ENCODE measurements around the gene MYCT1.
"Not testable (repeated sequence)": the region's sequence is repeated elsewhere in the genome, so short reads cannot be mapped to it uniquely, and the experiment has no call there.

Gene MYCT1

GRCh38 chr6:152697634-152698033 is at the start of gene MYCT1:
Gene MYCT1 (plus strand): TSS chr6:152697897. CDS start chr6:152697903, 6 bp downstream.
- DNase-seq = no peak

DNA sequence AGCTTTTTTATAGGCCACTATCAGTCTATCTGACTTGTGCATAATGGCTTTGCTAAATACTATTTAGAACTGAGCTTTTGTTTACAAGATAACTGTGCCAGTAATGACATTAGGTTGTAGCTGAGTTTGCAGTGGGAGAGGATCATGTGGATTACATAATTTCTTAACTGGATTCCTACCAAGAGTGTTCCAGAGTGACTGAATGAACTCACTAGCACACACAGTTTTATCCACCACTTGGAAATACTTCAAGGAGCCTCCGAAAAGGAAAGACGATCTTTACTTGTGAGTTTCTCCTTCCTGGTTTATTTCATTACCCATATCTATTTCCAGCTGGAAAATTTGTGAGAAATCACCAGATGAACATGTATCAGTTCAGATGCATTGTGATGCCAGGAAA is 49.6 kb upstream of the MYCT1 start:
- DNase-seq = no peak

DNA sequence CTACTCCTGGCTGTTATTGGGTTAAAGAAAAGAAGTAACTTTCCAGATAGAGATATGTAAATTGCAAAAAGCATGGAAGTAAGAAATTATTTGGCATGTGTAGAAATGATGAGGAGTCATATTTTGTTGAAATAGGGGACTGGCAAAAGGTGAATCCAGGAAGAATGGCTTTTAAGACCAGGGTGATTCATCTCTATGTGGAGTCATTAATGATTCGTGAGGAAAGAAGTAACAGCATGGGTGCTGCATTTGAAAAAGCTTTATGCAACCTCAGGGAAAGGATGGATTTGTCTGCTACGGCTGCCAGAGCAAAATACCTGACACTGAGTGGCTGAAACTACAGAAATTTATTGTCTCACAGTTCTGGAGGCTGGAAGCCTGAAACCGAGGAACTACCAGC is 45.7 kb upstream of the MYCT1 start:
- no peak for DNase-seq

DNA sequence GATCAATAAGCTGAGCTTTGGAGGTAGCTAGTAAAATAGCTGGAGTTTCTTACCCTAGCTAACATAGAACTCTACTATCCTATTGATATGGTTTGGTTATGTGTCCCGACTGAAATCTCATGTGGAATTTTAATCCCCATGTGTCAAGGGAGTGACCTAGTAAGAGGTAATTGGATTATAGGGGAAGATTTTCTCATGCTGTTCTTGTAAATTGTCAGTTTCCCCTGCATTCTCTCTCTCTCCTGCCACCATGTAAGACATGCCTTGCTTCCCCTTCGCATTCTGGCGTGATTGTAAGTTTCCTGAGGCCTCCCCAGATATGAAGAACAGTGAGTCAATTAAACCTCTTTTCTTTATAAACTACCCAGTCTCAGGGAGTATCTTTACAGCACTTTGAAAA is 35.9 kb upstream of the MYCT1 start:
- no peak for DNase-seq

GRCh38 chr6:152669895-152670294 is 27.8 kb upstream of the MYCT1 start:
- DNase-seq = no peak

DNA sequence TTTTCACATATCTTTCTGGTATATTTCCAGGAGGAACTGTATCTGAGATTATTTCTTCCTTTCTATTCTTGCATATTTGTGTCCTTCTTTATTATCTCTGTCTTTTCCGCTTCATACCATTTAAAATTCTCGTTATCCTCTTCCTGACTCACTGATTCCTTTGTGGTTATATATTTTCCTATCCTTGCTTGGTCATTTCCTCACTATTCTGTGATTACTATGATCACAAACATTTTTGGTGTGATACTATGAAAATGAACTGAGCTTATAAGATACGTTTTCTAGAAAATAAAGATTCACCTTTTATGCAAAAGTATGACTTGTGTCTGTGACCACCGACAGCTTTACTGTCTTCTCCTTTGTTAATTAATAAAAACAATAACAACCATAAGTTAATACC is 26.5 kb upstream of the MYCT1 start:
- no peak for DNase-seq

GRCh38 chr6:152673236-152673635 is 24.5 kb upstream of the MYCT1 start:
- no peak for DNase-seq

DNA sequence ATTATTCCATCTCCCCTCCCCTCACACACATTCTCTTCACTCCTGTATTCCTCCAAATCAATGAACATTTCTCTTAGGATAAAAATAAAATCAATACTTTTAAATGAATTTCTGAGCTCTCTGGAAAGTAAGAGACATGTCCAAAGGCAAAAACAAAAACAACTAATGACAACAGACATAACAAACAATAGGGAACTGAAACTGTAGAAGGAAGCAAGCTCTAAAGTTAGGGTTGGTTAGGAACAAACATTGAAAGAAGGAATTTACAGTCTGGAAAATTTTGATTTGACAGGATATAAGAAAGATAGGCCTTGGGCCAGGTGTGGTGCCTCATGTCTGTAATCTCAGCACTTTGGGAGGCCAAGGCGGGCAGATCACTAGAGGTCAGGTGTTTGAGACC is 17.5 kb upstream of the MYCT1 start:
- no peak for DNase-seq

DNA sequence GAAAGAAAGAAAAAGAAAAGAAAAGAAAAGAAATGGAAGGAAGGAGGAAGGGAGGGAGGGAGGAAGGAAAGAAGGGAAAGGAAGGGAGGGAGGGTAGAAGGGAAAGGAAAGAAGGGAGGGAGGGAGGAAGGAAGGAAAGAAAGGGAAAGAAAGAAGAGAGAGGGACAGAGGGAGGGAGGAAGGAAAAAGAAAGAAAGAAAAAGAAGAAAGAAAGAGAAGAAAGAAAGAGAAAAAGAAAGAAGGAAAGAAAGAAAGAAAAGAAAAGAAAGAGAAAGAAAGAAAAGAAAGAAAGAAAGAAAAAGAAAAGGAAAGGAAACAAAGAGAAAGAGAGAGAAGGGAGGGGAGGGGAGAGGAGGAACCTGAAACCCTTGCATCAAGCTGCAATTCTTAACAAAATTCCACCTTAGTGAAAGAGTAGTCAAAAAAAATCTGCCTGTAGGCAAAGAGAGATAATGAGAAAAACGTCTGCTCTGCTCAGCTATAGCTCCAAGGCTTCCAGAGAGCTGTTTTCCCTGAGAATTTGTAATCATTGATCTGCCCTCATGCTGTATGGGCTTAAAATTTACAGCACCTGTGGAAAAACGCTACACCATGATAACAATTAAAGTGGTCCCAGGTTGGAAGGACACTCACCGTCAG is 16.7 kb upstream of the MYCT1 start:
- DNase-seq = no peak

DNA sequence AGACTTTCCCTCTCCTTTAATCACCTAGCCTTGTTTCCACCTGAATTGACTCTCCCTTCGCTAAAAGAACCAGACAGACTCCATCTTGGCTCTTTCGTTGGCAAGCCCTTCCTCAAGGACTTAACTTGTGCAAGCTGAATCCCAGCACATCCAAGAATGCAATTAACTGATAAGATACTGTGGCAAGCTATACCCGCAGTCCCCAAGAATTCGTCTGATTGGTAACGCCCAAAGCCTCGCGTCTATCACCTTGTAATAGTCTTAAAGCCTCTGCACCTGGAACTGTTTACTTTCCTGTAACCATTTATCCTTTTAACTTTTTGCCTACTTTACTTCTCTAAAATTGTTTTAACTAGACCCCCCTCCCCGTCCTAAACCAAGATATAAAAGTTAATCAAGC is 15.6 kb upstream of the MYCT1 start:
- no peak for DNase-seq

GRCh38 chr6:152682935-152683334 is 14.8 kb upstream of the MYCT1 start:
- not testable (repeated sequence) for DNase-seq

GRCh38 chr6:152685819-152686218 is 11.9 kb upstream of the MYCT1 start:
- no peak for DNase-seq

GRCh38 chr6:152695372-152696045 is 2.2 kb upstream of the MYCT1 start:
- no peak for DNase-seq

- no peak for DNase-seq
Observed at GRCh38 chr6:152696522-152696921, 1.2 kb upstream of the MYCT1 start.

- DNase-seq = no peak
Observed at GRCh38 chr6:152698692-152699091, 995 bp downstream of the MYCT1 start.

DNA sequence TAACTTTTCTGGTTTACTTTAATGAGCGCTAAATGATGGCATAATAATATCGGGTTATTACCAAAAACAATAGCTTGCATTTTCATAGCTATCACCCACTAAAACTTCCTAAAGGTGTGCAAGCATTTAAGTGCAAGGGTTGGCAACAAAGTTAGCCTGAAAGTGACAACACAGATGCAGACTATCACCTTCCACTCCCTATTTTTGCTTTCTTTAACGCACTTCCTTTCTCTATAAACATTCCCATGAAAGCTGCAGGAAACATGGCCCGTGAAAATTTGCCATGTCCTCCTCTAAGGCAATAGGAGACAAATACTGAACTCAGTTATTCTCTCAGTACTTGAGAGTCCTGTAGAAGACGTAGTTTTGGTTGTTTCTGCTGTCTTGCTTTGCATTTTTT is 2.7 kb downstream of the MYCT1 start:
- DNase-seq = no peak

GRCh38 chr6:152701081-152701862 is 3.6 kb downstream of the MYCT1 start:
- DNase-seq = no peak

GRCh38 chr6:152701863-152702401 is 4.2 kb downstream of the MYCT1 start:
- no peak for DNase-seq

- not testable (repeated sequence) for DNase-seq
Observed at GRCh38 chr6:152703750-152704149, 6.1 kb downstream of the MYCT1 start.

GRCh38 chr6:152705327-152705726 is 7.6 kb downstream of the MYCT1 start:
- DNase-seq = no peak

- no peak for DNase-seq
Observed at GRCh38 chr6:152716322-152716721, 18.6 kb downstream of the MYCT1 start.

GRCh38 chr6:152720974-152721373 is 23.3 kb downstream of the MYCT1 start:
- DNase-seq = no peak

- no peak for DNase-seq
Observed at GRCh38 chr6:152721956-152722355, 24.3 kb downstream of the MYCT1 start.

DNA sequence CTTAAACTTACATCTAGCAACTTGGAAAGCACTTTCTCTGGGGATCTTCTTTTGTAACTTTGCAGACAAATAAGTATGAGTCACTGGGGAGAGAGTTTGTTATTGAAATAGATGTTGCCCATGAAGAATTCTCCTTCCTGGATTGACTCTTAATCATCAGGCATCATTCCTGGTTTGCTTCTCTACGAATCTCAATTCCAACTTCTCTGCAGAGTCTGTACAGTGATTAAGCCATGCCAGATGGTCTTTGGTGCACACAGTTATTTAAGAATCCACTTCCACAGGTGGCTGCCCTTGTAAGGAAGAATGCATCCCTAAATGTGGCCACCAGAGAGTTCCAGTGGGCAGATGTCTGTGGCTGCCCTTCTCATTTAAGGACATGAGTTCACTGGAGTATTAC is 25.7 kb downstream of the MYCT1 start:
- DNase-seq = no peak
